ENCODE data around the gene HOMER1. TPM values are rescaled to one million over a fixed set of nuclear protein-coding genes. Genes with fewer than 3 reads are reported as not detected.

Gene HOMER1
- polyA plus RNA-seq, 1 donor from 2014 or later, result 30.6 TPM

DNA sequence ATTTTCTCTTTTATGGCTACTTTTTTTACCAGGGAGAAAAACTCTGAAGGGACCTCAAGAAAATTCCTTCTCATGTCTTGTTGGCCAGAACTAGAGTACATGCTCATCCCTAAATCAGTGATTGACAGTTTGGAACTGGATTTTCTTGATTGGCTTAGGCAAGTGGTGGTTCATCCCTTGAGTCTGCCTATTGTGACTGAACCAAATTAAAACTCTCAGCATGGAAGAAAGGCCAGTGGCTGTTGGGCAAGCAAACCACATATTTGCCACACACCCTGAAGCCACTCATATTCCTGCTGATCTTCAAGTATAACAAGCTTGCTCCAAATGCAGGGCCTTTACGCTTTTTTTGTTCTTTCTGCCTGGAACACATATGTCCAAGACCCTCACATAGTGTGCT is 7.2 kb upstream of the HOMER1 start:
- no peaks in the 10 kb centered on the region for H3K36me3 ChIP-seq (ENCODE audit: insufficient read depth, low read length)
- no peak overlapping the region for H3K27ac ChIP-seq (ENCODE audit: low read length)
- no peaks in the 10 kb centered on the region for H4K20me1 ChIP-seq (ENCODE audit: insufficient read depth)
- H3K4me2 ChIP-seq (ENCODE audit: low read length), result no peak overlapping the region
- no peak overlapping the region for H3K9ac ChIP-seq (ENCODE audit: low read length)
- no peaks in the 10 kb centered on the region for H3K79me2 ChIP-seq (replicated peaks; ENCODE audit: insufficient read depth, low read length)
- H3K9me2 ChIP-seq (ENCODE audit: insufficient read depth, low read length), result no peaks in the 10 kb centered on the region
- H2AFZ ChIP-seq (ENCODE audit: low read depth, low read length), result no peak overlapping the region
- peaks cover 4% of the 10 kb centered on the region for H3K9me3 ChIP-seq (ENCODE audit: low read length)
- no peaks in the 10 kb centered on the region for H3F3A ChIP-seq (ENCODE audit: insufficient read depth, low read length, poor library complexity, severe bottlenecking)
- H3K27me3 ChIP-seq (ENCODE audit: insufficient read depth, low read depth, low read length), result peaks cover 16% of the 10 kb centered on the region
- TF ChIP-seq, protein P1, sequence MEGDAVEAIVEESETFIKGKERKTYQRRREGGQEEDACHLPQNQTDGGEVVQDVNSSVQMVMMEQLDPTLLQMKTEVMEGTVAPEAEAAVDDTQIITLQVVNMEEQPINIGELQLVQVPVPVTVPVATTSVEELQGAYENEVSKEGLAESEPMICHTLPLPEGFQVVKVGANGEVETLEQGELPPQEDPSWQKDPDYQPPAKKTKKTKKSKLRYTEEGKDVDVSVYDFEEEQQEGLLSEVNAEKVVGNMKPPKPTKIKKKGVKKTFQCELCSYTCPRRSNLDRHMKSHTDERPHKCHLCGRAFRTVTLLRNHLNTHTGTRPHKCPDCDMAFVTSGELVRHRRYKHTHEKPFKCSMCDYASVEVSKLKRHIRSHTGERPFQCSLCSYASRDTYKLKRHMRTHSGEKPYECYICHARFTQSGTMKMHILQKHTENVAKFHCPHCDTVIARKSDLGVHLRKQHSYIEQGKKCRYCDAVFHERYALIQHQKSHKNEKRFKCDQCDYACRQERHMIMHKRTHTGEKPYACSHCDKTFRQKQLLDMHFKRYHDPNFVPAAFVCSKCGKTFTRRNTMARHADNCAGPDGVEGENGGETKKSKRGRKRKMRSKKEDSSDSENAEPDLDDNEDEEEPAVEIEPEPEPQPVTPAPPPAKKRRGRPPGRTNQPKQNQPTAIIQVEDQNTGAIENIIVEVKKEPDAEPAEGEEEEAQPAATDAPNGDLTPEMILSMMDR (IDR thresholded peaks at IDR 0.05; ENCODE audit: poor library complexity, severe bottlenecking), result no peak
- no peak for TF ChIP-seq POLR2AphosphoS5 (IDR thresholded peaks at IDR 0.05)
- no peak for TF ChIP-seq RAD21 (conservative IDR thresholded peaks at IDR 0.05)
- TF ChIP-seq, protein P2, sequence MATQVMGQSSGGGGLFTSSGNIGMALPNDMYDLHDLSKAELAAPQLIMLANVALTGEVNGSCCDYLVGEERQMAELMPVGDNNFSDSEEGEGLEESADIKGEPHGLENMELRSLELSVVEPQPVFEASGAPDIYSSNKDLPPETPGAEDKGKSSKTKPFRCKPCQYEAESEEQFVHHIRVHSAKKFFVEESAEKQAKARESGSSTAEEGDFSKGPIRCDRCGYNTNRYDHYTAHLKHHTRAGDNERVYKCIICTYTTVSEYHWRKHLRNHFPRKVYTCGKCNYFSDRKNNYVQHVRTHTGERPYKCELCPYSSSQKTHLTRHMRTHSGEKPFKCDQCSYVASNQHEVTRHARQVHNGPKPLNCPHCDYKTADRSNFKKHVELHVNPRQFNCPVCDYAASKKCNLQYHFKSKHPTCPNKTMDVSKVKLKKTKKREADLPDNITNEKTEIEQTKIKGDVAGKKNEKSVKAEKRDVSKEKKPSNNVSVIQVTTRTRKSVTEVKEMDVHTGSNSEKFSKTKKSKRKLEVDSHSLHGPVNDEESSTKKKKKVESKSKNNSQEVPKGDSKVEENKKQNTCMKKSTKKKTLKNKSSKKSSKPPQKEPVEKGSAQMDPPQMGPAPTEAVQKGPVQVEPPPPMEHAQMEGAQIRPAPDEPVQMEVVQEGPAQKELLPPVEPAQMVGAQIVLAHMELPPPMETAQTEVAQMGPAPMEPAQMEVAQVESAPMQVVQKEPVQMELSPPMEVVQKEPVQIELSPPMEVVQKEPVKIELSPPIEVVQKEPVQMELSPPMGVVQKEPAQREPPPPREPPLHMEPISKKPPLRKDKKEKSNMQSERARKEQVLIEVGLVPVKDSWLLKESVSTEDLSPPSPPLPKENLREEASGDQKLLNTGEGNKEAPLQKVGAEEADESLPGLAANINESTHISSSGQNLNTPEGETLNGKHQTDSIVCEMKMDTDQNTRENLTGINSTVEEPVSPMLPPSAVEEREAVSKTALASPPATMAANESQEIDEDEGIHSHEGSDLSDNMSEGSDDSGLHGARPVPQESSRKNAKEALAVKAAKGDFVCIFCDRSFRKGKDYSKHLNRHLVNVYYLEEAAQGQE (IDR thresholded peaks at IDR 0.05; ENCODE audit: borderline replicate concordance), result no peak
- no peak for TF ChIP-seq EP300 (conservative IDR thresholded peaks at IDR 0.05; ENCODE audit: poor library complexity, severe bottlenecking)
- no peak for TF ChIP-seq MXI1 (conservative IDR thresholded peaks at IDR 0.05; ENCODE audit: poor library complexity, severe bottlenecking)
- no peak for TF ChIP-seq EZH2 (IDR thresholded peaks at IDR 0.05; ENCODE audit: borderline replicate concordance, insufficient read depth, low read length, poor library complexity, severe bottlenecking)
- TF ChIP-seq TAF1 (IDR thresholded peaks at IDR 0.05; ENCODE audit: low read depth), result no peak
- TF ChIP-seq SMC3 (conservative IDR thresholded peaks at IDR 0.05; ENCODE audit: poor library complexity), result no peak
- no peak overlapping the region for H3K4me3 ChIP-seq (ENCODE audit: low read length)

DNA sequence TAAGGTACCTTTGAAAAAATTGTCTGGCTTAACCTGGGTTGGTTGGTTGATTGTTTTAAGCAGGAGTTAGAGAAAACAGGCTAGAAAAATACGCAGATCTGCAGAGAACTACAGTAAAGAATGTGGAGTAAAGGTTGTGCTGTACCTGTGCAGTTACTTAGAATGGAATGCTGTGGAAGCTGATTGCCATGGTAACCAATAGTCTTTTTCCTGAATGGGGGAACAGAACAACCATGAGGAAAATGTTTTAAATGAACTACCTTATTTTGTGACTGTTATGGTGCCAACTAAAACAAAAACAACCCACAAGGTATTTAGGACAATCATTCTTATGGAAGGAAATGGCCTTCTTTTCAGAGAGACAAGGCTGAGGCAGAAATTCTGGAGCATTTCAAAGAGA is 4.8 kb upstream of the HOMER1 start:
- Histone ChIP-seq H3K27ac (ENCODE audit: low read length) (no peak overlapping the region), H4K20me1 (ENCODE audit: insufficient read depth) (no peaks in the 10 kb centered on the region), H3K9me3 (ENCODE audit: low read length) (no peaks in the 10 kb centered on the region), H3K9ac (ENCODE audit: low read length) (no peak overlapping the region), H2AFZ (ENCODE audit: low read depth, low read length) (no peak overlapping the region), H3K36me3 (ENCODE audit: insufficient read depth, low read length) (no peaks in the 10 kb centered on the region), H3K79me2 (replicated peaks; ENCODE audit: insufficient read depth, low read length) (no peaks in the 10 kb centered on the region), H3K27me3 (ENCODE audit: insufficient read depth, low read depth, low read length) (peaks cover 16% of the 10 kb centered on the region), H3K4me3 (ENCODE audit: low read length) (peak overlapping the region; percentile 0), H3K4me2 (ENCODE audit: low read length) (no peak overlapping the region), H3F3A (ENCODE audit: insufficient read depth, low read length, poor library complexity, severe bottlenecking) (peaks cover 4% of the 10 kb centered on the region), H3K9me2 (ENCODE audit: insufficient read depth, low read length) (no peaks in the 10 kb centered on the region)
- TF ChIP-seq MXI1 (conservative IDR thresholded peaks at IDR 0.05; ENCODE audit: poor library complexity, severe bottlenecking) (no peak), SMC3 (conservative IDR thresholded peaks at IDR 0.05; ENCODE audit: poor library complexity) (no peak), EZH2 (IDR thresholded peaks at IDR 0.05; ENCODE audit: borderline replicate concordance, insufficient read depth, low read length, poor library complexity, severe bottlenecking) (no peak), EP300 (conservative IDR thresholded peaks at IDR 0.05; ENCODE audit: poor library complexity, severe bottlenecking) (no peak), POLR2AphosphoS5 (IDR thresholded peaks at IDR 0.05) (no peak), TAF1 (IDR thresholded peaks at IDR 0.05; ENCODE audit: low read depth) (no peak), RAD21 (conservative IDR thresholded peaks at IDR 0.05) (no peak)
- TF ChIP-seq, protein P2 (IDR thresholded peaks at IDR 0.05; ENCODE audit: borderline replicate concordance), result no peak
- TF ChIP-seq, protein P1 (IDR thresholded peaks at IDR 0.05; ENCODE audit: poor library complexity, severe bottlenecking), result no peak

Measured in neural cell (in vitro differentiated cells).